G401 (cell line): ENCODE data around the gene CDK4. TPM values are rescaled to one million over a fixed set of nuclear protein-coding genes. Genes with fewer than 3 reads are reported as not detected.
"Not testable (repeated sequence)": the region's sequence is repeated elsewhere in the genome, so short reads cannot be mapped to it uniquely, and the experiment has no call there.

Source experiments
- DNase-seq: peaks from one replicate; pipeline ENCODE4 v3.0.0-alpha.2; 2015; ENCODE audit warnings: low spot score
- in situ Hi-C: cut with HindIII; loops from 2 replicates; pipeline ENCODE4 v1.10.0; 2016; ENCODE audit warnings: low sequenced_read_pairs, mixed read lengths
- total RNA-seq: library from RNA; depleted of rRNA; stranded (reverse); fragments of >200 nt; shearing (Covaris generic); gene quantifications from 2 replicates; pipeline ENCODE4 v1.2.3, GENCODE V29; 2014

CDK4 gene
- total RNA-seq, 1 experiment from 2014 or later = 721 TPM

DNA sequence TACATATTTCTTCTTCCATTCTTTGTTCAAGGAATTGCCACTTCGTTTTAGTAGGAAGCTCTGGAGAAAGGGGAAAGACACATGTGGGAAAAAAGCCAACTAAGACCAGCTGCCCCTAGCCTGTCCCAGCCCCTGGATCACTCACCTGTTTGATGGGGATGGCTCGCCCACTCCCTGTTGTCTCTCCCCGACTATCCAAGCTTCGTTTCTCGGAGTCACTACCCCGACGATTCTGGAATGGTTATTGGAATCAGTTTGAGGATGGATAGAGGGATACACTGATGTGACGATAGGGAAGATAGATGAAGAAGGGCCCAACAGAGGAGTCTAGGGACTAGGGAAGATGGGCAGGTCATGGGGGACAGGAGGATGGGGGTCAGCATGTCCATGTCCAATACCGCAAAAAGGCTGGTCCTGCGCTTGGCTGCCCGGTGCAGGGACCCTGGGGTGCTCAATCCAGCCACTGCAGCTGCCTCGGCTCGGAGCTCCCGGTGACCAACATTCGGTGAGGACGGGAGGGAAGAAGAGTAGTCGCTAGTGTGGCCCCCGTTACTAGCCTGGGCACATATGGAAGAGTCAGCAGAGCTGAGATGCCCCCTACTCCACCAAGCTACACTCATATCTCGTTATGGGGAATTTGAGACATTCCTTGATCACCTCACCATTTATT lies 20.6 kb downstream of the CDK4 start:
- DNase-seq = no peak
- in situ Hi-C loops = no loop called here

- peak; percentile 59 for DNase-seq
- in situ Hi-C loops = no loop called here
These were observed 21.6 kb downstream of the CDK4 start for GRCh38 chr12:57730336-57731067.

GRCh38 chr12:57729321-57729844 lies 22.7 kb downstream of the CDK4 start:
- DNase-seq = peak; percentile 4
- in situ Hi-C loops = no loop called here

DNA sequence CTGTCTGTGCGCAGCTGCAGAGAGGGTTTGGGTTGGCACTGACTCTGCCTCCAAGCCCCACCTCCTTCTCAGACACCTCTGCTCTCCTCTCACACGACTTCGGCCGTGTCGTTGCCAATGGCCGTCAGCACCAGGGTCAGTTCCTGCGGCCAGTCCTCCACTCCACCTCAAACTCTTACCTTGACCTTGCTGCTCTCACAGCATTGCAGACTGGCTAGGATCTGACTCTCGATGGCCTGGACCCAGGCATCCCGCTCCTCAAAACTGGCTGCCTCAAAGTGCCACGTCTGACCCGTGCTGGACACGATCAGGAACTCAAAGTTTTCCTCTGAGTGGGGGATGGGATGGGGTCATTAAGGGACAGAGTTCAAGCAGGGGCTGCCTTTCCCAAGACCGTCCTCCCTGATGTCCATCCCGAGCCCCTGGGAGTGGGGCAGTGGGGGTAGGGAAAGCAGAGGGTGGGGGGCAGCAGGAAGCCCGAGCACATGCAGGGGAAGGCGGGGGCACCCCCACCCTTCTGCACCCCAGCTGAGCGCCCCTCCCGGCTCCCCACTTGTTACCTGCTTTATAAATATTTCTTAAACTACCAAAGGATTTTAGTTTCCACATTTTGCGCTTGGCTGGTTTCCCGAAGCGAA lies 24.2 kb downstream of the CDK4 start:
- in situ Hi-C loops = no loop called here
- peak; percentile 64 for DNase-seq

DNA sequence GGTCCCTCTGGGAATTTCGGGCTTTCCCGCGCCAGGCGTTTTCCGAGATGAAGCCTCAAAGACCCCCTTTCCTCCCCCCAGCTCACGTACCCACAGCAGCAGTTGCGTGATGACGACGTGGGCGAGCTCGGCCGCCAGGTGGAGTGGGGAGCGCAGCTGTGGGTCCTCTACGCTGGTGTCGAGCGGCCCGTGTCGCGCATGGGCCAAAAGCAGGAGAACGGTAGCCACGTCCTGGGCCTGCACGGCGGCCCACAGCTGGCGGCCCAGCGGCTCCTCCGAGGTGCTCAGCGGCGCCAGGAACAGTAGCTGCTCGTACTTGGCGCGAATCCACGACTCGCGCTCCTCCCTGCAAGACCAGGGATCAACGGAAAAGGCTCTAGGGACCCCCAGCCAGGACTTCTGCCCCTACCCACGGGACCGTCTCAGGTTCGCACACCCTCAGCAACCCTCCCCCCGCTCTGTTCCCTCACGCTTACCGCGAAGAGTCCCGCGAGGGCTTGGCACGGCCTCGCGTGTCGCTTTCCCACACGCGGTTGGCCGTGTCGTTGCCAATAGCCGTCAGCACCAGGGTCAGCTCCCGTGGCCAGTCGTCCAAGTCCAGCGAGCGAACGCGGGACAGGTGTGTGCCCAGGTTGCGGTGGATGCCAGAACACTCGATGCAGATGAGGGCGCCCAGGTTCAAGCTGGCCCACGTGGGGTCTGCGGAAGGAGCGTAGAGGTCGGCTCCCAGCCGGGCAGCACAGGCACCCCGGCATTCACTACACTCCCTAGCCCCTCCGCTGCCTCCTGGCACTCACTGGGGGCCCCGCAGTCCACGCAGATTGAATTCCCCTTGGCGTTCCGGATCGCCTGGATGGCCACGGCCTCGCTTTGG lies 25.0 kb downstream of the CDK4 start:
- DNase-seq = peak; percentile 38
- in situ Hi-C loops = no loop called here

DNA sequence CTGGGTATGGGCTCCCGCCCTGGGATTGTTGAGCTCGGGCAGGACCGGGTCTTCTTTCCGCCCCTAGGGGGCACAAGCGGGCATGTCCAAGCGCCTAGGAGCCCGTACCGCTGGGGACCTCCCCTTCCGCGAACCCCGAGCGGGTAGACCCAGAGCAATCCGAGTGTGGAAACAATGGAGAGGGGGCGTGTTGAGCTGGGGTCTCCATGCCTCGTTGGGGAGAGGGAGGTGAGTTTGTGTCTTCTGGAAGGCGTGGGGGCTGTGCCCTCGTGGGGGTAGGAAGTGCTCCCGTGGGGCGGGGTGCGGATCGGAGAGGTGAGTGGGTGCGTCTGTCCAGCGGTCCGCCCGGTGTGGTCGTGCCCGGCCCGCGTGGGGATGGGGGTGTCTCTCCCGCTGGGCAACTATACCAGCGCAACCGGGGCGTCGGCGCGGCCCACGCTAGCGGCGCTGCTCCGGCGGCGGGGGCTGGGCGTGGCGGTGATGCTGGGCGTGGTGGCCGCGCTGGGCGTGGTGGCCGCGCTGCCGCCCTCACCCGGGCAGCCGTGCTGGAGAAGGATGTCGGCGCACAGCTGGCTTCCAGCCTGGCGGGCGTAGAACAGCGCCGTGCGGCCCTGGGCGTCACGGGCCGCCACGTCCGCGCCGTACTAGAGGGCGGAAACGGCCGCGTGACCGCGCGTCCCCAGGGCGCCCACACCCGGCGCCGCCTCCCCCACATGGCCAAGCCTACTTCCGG lies 25.8 kb downstream of the CDK4 start:
- in situ Hi-C loops = no loop called here
- peak; percentile 64 for DNase-seq

DNA sequence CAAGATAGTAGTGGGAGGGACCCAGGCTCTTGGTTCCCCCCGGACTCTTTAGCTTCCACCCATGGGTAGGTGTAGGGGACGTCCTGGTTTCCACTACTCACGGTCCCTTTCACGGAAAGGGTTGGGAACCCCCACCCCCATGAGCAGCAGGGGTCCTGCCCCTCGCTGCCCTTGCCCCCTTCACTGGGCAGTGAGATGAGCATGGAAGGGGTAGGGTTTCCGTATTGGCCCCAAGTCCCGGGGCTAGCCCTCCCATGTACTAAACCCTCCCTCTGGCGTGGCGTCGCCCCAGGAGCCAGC lies 26.3 kb downstream of the CDK4 start:
- DNase-seq = no peak
- in situ Hi-C loops = no loop called here

DNA sequence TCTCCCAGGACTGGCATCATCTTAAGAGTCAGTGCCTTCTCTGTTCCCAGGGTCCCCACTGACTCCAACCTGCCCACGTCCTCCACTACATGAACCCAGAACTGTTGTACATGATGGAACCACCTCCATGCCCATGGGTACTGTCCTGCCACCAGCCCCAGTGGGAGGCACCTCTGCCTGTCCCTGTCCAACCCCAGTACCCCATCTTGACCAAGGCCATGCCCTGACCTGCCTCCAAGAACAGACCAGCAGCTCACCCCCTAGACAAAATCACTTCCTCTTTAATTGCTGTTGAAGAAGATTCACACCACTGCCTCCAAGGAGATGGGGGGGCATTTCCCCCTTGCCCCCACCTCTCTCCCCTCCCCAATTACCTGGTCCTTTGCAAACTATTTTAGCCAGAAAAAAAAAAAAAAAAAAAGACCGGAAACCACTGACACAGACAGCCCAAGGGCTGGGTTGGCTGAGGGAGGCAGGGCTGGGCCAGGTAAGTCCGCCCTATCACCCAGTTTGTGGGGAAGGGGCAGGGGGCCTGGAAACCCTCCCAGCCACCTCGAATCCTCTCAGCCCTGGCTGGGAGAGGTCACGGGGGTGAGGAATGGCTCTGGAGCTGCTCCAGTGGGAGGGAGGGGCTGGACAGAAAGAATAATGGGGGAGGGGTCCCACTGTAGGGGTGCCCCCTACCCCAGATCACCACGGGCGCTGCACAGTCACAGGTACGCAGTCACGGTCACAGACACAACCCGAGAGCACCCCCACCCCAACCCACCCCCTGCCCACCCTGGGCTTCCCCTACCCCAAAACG lies 27.0 kb downstream of the CDK4 start:
- DNase-seq = no peak
- in situ Hi-C loops = no loop called here

GRCh38 chr12:57724003-57724935 lies 27.8 kb downstream of the CDK4 start:
- in situ Hi-C loops = no loop called here
- DNase-seq = no peak

GRCh38 chr12:57723630-57723962 lies 28.5 kb downstream of the CDK4 start:
- in situ Hi-C loops = no loop called here
- DNase-seq = peak; percentile 18

GRCh38 chr12:57722716-57723629 lies 29.1 kb downstream of the CDK4 start:
- in situ Hi-C loops = no loop called here
- peak; percentile 38 for DNase-seq

DNA sequence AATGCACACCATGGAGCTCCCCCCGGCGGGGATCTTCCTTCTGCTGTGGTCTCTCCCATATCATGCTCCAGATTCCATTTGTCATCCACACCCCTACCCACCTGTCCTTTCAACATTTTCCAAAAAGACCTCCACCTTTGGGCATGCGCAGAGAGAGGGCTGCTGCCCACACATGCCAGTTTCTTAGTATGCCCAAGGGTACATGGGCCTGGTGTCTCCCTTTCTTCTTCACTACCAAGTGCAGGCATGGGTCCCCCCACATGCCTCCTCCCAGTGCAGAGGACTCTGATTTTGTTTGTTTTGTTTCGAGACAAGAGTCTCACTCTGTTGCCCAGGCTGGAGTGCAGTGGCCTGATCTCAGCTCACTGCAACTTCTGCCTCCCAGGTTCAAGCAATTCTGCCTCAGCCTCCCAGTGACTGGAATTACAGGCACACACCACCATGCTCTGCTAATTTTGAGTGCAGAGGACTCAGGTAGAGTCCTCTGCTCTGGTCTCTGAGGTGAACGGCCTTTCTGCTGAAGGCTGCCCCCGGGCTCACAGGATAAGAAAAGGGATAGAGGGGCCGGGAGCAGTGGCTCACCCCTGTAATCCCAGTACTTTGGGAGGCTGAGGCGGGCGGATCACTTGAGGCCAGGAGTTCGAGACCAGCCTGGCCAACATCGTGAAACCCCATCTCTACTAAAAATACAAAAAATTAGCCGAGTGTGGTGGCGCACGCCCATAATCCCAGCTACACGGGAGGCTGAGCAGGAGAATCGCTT lies 30.1 kb downstream of the CDK4 start:
- in situ Hi-C loops, DNase-seq: not testable (repeated sequence)

- DNase-seq = no peak
- in situ Hi-C loops = no loop called here
These were observed 31.2 kb downstream of the CDK4 start for GRCh38 chr12:57720606-57721595.
